ENCODE results near the gene PITPNC1.
"Not testable (repeated sequence)": the region's sequence is repeated elsewhere in the genome, so short reads cannot be mapped to it uniquely, and the experiment has no call there.

Gene PITPNC1

DNA sequence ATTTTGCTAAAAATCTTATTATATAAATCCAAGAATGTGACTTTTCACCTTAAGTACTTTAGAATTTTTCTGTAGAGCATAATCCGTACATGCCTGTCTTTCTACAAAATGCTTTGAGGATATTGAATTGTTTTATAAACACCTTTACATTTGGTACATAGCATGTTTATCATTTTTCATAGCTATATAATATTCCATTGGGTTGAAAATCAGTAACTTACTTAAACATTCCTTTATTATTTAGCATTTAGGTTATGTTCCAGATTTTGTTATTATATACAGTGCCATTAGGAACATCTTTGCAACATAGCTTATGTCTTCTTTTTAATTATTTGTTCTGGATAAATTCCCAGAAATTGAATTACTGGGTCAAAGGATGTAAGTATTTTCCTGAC, 323.6 kb downstream of the PITPNC1 start:
- no peak for DNase-seq

- DNase-seq = not testable (repeated sequence)
Measured at GRCh38 chr17:67702861-67703260, 325.8 kb downstream of the PITPNC1 start.

- DNase-seq = no peak
Measured at GRCh38 chr17:67707442-67707841, 330.4 kb downstream of the PITPNC1 start.

GRCh38 chr17:67708378-67708777, 331.3 kb downstream of the PITPNC1 start:
- no peak for DNase-seq

GRCh38 chr17:67711916-67712315, 334.8 kb downstream of the PITPNC1 start:
- no peak for DNase-seq

DNA sequence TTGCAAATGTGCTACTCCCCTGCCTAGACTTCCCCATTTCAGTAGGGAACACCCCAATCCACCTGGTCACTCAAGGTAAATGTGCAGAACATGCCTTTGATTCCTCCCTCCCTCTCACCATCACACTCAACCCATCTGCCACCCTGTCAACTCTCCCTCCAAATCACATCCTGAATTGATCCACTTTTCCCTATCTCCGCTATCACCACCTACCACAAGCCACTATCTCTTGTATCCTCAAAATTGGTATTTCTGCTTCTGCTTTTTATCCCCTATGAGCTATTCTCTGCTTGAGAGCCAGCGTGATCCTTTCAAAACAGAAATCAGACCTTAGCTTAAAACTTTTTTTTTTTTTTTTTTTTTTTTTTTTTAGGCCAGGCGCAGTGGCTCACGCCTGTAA, 335.3 kb downstream of the PITPNC1 start:
- no peak for DNase-seq

DNA sequence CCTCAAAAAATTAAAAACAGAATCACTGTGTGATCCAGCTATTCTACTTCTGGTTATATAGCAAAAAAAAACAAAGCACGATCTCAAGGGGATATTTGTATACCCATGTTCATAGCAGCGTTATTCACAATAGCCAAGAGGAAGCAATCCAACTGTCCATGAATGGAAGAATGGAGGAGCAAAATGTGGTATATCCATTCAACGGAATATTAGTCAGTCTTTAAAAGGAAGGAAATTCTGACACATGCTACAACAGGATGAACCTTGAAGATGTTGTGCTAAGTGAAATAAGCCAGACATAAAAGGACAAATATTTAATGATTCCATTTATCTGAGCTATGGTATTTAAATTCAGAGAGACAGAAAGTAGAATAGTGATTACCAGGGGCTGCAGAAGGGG, 336.1 kb downstream of the PITPNC1 start:
- no peak for DNase-seq

- no peak for DNase-seq
Measured at GRCh38 chr17:67716405-67716798, 339.3 kb downstream of the PITPNC1 start.

DNA sequence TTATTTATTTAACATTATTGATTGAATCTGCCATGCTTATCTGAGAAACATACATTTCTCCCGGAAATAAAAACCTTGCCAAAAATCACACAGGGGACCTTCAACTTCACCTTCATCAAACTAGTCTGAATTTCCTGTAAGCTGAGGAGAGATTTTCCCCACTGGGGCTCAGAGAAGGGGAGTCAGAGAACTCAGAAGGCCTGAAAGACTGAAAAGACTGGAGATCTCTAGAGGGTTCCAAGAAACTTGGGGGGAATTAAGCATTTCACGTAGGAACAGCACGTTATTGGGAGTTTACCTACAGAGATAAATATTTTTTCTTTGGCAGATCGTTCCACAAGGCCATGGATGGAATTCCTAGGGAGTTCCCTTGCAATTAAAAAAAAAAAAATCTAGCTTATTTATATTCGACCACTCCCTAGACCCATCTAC, 340.1 kb downstream of the PITPNC1 start:
- peak; percentile 60 for DNase-seq

DNA sequence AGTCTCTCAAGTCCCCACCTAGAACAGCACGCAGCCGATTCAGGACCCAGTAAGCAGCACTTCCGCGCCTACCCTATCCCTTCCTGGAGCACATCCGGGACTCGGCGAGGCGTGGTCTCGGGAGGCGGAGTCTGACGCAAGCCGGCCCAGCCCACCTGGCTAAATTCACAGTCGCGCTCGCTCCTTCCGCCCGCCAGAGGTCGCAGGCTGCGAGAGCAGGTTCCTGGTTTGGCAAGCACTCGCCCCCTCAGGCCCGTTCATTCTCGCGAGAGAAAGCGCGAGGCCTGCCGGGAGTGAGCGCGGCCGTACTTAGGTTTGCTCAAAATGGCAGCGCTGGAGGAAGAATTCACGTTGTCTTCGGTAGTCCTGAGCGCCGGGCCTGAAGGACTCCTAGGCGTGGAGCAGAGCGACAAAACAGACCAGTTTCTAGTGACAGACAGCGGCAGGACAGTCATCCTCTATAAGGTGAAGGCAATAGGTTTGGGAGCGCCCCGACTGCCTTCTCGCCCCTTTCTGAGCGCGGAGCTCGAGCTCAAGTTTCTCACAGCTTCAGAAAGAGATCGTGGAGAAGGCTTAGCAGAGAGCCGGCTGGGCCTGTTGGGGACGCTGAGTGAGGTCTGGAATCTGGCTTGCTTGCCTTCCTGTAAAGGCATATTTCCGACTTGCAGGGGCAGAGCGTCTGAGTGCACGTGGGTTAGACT, 340.7 kb downstream of the PITPNC1 start, which contains the start of gene NOL11:
Gene NOL11, plus strand, starts transcription at position 313 of the 701 bp plus-strand sequence. Its CDS starts 12 bp downstream, at position 325.
- DNase-seq = peak; percentile 99

DNA sequence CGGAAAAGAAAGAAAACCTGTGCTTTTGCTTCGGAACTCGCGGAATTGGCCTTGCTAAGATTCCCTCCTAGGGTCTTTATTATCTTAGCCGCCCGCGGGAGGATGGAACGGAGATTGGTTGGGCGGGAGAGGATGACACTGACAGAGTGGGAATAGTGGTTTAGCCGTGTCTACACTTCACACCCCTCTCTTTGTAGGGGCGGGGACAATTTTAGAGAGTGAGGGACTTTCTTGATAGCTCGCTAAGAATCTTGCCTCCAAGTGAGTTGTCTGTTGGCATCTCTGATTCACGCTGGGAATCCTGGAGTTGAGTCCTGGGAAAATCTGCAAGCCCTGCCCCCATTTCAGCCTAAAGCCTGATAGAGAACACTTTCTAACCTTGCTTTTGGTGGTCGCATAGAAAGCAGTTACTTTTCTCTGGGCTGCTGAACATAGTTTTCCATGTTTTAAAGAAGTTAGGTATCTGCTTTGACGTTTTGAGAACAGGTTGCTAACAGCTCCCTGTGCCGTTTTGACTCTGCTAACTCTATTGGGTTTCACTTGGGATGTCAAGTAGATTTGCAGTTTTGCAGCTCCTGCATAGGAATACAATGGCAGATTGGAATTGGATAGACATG, 341.4 kb downstream of the PITPNC1 start:
- no peak for DNase-seq

DNA sequence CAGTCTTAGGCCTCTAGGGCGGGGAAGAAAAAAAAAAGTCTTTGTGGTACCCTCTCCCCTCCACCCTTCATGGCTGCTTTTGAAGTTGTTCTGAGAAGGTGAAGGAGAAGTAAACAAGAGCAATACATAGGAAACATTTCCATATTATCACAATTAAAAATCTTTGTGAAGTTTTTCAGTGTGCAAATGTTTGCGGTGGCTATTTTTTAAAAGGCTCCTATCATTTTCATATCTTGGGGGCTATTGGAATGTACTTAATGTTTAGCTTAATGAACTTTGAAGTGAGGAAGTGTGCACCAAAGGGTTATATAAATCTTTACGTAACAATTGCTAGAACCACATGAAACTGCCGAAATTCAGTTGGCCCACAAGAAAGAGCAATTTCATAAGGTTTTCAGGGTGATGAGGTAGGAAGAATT, 348.3 kb downstream of the PITPNC1 start:
- no peak for DNase-seq

DNA sequence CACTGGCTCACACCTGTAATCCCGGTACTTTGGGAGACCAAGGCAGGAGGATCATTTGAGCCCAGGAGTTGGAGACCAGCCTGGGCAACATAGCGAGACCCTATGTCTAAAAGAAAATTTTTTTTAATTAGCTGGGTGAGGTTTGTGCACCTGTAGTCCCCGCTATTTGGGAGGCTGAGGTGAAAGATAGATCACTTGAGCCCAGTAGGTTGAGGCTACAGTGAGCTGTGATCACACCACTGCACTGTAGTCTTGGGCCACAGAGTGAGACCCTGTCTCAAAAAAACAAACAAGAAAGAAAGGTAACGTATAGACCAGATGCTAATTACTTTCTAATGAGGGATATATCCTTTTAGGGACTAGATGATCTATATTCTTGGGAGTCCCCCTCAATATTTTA, 348.7 kb downstream of the PITPNC1 start:
- DNase-seq = no peak

DNA sequence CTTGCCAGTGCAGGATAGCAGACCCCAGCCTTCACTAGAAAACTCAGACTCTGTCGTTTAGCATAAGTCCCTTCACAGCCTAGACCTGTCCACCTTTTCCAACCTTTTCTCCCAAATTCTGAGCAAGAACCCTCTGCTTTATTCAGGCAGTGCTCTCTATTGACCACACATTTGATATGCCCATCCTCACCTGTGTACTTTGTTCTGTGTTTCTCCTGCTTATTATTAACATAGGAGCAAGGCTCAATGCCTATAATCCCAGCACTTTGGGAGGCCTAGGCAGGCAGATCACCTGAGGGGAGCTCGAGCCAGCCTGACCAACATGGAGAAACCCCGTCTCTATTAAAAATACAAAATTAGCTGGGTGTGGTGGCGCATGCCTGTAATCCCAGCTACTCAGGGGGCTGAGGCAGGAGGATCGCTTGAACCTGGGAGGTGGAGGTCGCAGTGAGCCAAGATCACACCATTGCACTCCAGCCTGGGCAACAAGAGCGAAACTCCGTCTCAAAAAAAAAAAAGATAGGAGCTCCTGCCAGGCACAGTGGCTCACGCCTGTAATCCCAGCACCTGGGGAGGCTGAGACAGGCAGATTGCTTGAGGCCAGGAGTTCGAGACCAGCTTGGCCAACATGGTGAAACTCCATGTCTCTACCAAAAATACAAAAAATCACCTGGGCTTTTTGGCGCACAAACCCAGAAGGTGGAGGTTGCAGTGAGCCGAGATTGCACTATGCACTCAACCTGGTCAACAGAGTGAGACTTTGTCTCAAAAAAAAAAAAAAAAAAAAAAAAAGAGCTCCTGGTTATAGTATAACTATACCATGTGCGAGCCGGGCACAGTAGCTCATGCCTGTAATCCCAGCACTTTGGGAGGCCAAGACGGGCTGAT, 350.3 kb downstream of the PITPNC1 start:
- DNase-seq = not testable (repeated sequence)

DNA sequence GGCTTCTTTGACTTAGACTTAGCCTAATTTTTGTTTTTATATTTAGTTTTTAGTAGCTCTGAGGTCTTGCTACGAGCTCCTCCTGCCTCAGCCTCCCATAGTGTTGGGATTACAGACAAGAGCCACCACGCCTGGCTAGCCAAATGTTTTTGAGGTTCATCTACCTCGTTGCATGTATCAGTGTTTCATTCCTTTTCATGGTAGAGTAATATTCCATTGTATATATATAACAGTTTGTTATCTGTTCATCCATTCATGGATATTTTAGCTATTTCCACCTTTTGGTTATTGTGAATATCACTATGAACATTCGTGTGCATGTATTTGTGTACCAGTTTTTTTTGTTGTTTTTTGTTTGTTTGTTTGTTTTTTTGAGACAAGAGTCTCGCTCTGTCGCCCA, 352.8 kb downstream of the PITPNC1 start:
- DNase-seq = no peak

GRCh38 chr17:67730731-67731130, 353.6 kb downstream of the PITPNC1 start:
- DNase-seq = no peak

GRCh38 chr17:67733449-67733848, 356.4 kb downstream of the PITPNC1 start:
- DNase-seq = no peak

DNA sequence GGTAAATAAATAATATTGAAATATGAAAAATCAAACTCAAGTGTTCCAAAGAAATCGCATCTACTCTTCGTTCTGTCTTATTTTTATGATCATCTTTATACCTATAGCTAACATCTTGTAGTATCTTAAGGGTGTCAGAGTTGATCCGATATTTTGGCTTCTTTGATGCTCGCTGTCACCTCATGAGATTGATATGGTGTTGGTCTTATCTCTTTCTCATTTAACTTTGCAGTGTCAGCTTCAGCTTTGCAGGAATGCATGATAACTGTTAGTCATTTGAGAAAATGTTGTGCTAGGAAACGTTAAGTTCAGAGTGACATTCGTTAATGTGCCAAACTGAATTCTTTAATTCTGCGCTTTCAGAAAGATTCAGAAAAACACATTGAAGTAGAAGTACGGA, 360.1 kb downstream of the PITPNC1 start:
- DNase-seq = no peak

DNA sequence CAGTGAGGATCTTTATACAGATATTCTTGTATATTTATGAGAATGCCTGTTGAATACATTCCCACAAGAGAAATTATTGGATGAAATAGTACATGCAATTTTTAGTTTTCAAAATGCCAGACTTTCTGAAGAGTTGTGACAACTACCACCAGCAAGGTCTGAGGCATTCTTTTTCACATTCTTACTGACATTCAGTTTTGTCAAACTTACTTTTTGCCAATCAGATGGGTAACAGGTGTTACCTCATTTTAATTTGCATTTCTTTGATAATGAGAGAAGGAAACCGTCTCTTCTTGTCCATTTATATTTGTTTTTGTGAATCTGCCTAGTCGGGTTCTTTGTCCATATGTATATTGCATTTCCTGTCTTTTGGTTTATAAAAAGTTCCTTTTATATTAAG, 364.9 kb downstream of the PITPNC1 start:
- no peak for DNase-seq

All from activated CD8-positive, alpha-beta memory T cell treated with anti-CD3 and anti-CD28 coated beads for 24 hours (primary cell).